HUES64 (cell line): ENCODE data around the gene KCNN2.

Source experiments
- H3K27ac ChIP-seq: 2 replicates; pipeline ENCODE4 v1.7.0; 2013; ENCODE audit warnings: low read depth, low read length, inconsistent platforms
- H3K27me3 ChIP-seq: 2 replicates; pipeline ENCODE4 v1.6.1; 2013; ENCODE audit warnings: mild to moderate bottlenecking, low read length; ENCODE audit not compliant: insufficient read depth
- H3K36me3 ChIP-seq: 2 replicates; pipeline ENCODE4 v1.6.1; 2013; ENCODE audit warnings: mild to moderate bottlenecking, low read length; ENCODE audit not compliant: insufficient read depth
- H3K4me1 ChIP-seq: 2 replicates; pipeline ENCODE4 v1.6.1; 2013; ENCODE audit warnings: mild to moderate bottlenecking, low read length, moderate library complexity; ENCODE audit not compliant: insufficient read depth
- H3K4me3 ChIP-seq: 2 replicates; pipeline ENCODE4 v1.5.1; 2013; ENCODE audit warnings: mild to moderate bottlenecking, low read length, moderate library complexity
- H3K9ac ChIP-seq: 2 replicates; pipeline ENCODE4 v1.6.1; 2013; ENCODE audit warnings: mild to moderate bottlenecking, low read depth, low read length
- H3K9me3 ChIP-seq: 2 replicates; pipeline ENCODE4 v1.6.1; 2013; ENCODE audit warnings: low read depth, low read length; ENCODE audit not compliant: insufficient read depth
- WGBS: fragments of 150-250, 120-280 bp; methylation state at CpG from one replicate; pipeline ENCODE4 v1.1.7; 2013; ENCODE audit warnings: missing lambda C conversion rate; 5-methylcytosine and 5-hydroxymethylcytosine counted together

The KCNN2 gene

GRCh38 chr5:114332493-114332892 lies 29.4 kb upstream of the KCNN2 start:
- Histone ChIP-seq H3K9ac (no peak overlapping the region), H3K4me1 (no peaks in the 10 kb centered on the region), H3K36me3 (no peaks in the 10 kb centered on the region), H3K27me3 (no peaks in the 10 kb centered on the region), H3K4me3 (no peak overlapping the region), H3K9me3 (no peaks in the 10 kb centered on the region), H3K27ac (no peak overlapping the region)

- WGBS, result 96% methylated on average over 5 of the region's 5 CpGs
- Histone ChIP-seq H3K27me3 (no peaks in the 10 kb centered on the region), H3K4me1 (no peaks in the 10 kb centered on the region), H3K4me3 (no peak overlapping the region), H3K36me3 (no peaks in the 10 kb centered on the region), H3K27ac (no peak overlapping the region), H3K9ac (no peak overlapping the region), H3K9me3 (no peaks in the 10 kb centered on the region)
Observed at GRCh38 chr5:114332925-114333324, 28.9 kb upstream of the KCNN2 start.

- H3K9me3 ChIP-seq, result no peaks in the 10 kb centered on the region; the same call in 1 of the 2 replicates
- H3K9ac ChIP-seq, result no peak overlapping the region
- H3K27ac ChIP-seq, result no peak overlapping the region
- WGBS, result 88% methylated on average over 1 of the region's 1 CpG
- H3K27me3 ChIP-seq, result no peaks in the 10 kb centered on the region
- no peak overlapping the region for H3K4me3 ChIP-seq
- H3K36me3 ChIP-seq, result no peaks in the 10 kb centered on the region
- H3K4me1 ChIP-seq, result no peaks in the 10 kb centered on the region
Observed at GRCh38 chr5:114335391-114335790, 26.5 kb upstream of the KCNN2 start.

- H3K4me3 ChIP-seq, result no peak overlapping the region
- no peak overlapping the region for H3K27ac ChIP-seq
- H3K27me3 ChIP-seq, result no peaks in the 10 kb centered on the region
- H3K36me3 ChIP-seq, result no peaks in the 10 kb centered on the region
- WGBS, result 91% methylated on average over 3 of the region's 3 CpGs
- H3K9ac ChIP-seq, result no peak overlapping the region
- H3K4me1 ChIP-seq, result no peaks in the 10 kb centered on the region
- H3K9me3 ChIP-seq, result peaks cover 3% of the 10 kb centered on the region; the same call in 1 of the 2 replicates
Observed at GRCh38 chr5:114339108-114339507, 22.8 kb upstream of the KCNN2 start.

DNA sequence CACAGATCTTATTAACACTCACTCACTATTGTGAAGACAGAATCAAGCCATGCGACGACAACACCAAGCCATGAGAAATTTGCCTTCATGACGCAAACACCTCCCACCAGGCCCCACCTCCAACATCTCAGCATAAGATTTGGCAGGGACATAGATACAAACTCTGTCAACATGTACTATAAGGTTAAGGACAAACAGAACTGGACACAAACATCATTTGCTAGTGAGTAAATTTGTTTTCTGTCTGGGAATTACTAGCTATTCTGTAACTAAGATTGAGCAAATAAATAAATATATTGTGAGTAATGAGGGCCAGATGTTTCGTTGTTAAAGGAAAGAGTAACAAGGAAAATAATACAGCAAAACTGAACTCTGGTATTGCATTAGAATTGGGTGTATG lies 15.7 kb upstream of the KCNN2 start:
- no peaks in the 10 kb centered on the region for H3K27me3 ChIP-seq
- WGBS, result 86% methylated on average over 4 of the region's 4 CpGs
- no peak overlapping the region for H3K4me3 ChIP-seq
- H3K36me3 ChIP-seq, result no peaks in the 10 kb centered on the region
- H3K27ac ChIP-seq, result no peak overlapping the region
- no peak overlapping the region for H3K9ac ChIP-seq
- H3K9me3 ChIP-seq, result peaks cover 3% of the 10 kb centered on the region; the same call in 1 of the 2 replicates
- no peaks in the 10 kb centered on the region for H3K4me1 ChIP-seq

GRCh38 chr5:114355086-114355830 lies 6.6 kb upstream of the KCNN2 start:
- no peaks in the 10 kb centered on the region for H3K36me3 ChIP-seq
- H3K4me1 ChIP-seq, result peaks cover 37% of the 10 kb centered on the region
- H3K9me3 ChIP-seq, result no peaks in the 10 kb centered on the region
- peak overlapping the region; percentile 37; the same call in 1 of the 2 replicates for H3K27ac ChIP-seq
- no peak overlapping the region for H3K9ac ChIP-seq
- no peaks in the 10 kb centered on the region; the same call in 1 of the 2 replicates for H3K27me3 ChIP-seq
- 85% methylated on average over 5 of the region's 5 CpGs for WGBS
- H3K4me3 ChIP-seq, result no peak overlapping the region

GRCh38 chr5:114358329-114358728 lies 3.5 kb upstream of the KCNN2 start:
- no peaks in the 10 kb centered on the region for H3K9me3 ChIP-seq
- no peak overlapping the region for H3K27ac ChIP-seq
- H3K27me3 ChIP-seq, result peaks cover 5% of the 10 kb centered on the region
- H3K4me3 ChIP-seq, result no peak overlapping the region
- 82% methylated on average over 2 of the region's 2 CpGs for WGBS
- peaks cover 37% of the 10 kb centered on the region for H3K4me1 ChIP-seq
- H3K9ac ChIP-seq, result no peak overlapping the region
- H3K36me3 ChIP-seq, result no peaks in the 10 kb centered on the region

DNA sequence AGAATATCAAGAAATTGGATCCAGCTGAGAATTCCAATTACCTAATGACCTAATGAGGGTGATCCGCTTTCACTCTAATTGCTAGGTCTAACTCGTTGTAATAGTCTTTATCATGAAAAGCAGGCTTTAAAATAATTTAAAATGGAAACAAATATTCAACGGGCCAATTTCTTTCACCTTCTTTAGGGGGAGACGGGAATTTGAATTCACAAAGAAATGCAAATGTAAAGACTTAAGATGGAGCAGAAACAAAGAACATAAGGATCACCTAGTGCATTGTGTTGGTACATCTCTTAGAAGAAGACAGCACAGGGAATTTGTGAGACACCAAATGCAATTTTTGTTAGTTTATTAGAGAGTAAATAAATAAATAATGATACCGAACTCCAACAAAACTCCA lies 1.5 kb upstream of the KCNN2 start:
- WGBS, result 3% methylated on average over 4 of the region's 5 CpGs
- H3K27me3 ChIP-seq, result peaks cover 15% of the 10 kb centered on the region
- H3K36me3 ChIP-seq, result peaks cover 4% of the 10 kb centered on the region; the same call in 1 of the 2 replicates
- peak overlapping the region; percentile 86 for H3K9ac ChIP-seq
- peaks cover 43% of the 10 kb centered on the region for H3K4me1 ChIP-seq
- H3K27ac ChIP-seq, result peak overlapping the region; percentile 98
- H3K9me3 ChIP-seq, result no peaks in the 10 kb centered on the region
- peak overlapping the region; percentile 93 for H3K4me3 ChIP-seq

GRCh38 chr5:114360816-114361723 lies 800 bp upstream of the KCNN2 start:
- peak overlapping the region; percentile 89 for H3K9ac ChIP-seq
- WGBS, result under 1% methylated on average over 78 of the region's 78 CpGs
- peak overlapping the region; percentile 93 for H3K4me3 ChIP-seq
- peaks cover 15% of the 10 kb centered on the region for H3K27me3 ChIP-seq
- H3K4me1 ChIP-seq, result peaks cover 41% of the 10 kb centered on the region
- no peaks in the 10 kb centered on the region for H3K9me3 ChIP-seq
- peaks cover 10% of the 10 kb centered on the region for H3K36me3 ChIP-seq
- peak overlapping the region; percentile 98 for H3K27ac ChIP-seq

DNA sequence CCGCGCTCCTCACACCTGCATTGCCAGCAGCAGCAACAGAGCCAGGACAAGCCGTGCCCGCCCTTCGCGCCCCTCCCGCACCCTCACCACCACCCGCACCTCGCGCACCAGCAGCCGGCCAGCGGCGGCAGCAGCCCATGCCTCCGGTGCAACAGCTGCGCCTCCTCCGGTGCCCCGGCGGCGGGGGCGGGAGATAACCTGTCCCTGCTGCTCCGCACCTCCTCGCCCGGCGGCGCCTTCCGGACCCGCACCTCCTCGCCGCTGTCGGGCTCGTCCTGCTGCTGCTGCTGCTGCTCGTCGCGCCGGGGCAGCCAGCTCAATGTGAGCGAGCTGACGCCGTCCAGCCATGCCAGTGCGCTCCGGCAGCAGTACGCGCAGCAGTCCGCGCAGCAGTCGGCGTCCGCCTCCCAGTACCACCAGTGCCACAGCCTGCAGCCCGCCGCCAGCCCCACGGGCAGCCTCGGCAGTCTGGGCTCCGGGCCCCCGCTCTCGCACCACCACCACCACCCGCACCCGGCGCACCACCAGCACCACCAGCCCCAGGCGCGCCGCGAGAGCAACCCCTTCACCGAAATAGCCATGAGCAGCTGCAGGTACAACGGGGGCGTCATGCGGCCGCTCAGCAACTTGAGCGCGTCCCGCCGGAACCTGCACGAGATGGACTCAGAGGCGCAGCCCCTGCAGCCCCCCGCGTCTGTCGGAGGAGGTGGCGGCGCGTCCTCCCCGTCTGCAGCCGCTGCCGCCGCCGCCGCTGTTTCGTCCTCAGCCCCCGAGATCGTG lies 517 bp downstream of the KCNN2 start:
- Histone ChIP-seq H3K4me1 (peaks cover 35% of the 10 kb centered on the region), H3K27me3 (peaks cover 15% of the 10 kb centered on the region), H3K9me3 (no peaks in the 10 kb centered on the region), H3K27ac (peak overlapping the region; percentile 73; the same call in 1 of the 2 replicates), H3K9ac (peak overlapping the region; percentile 44), H3K36me3 (peaks cover 18% of the 10 kb centered on the region), H3K4me3 (peak overlapping the region; percentile 93)
- under 1% methylated on average over 87 of the region's 87 CpGs for WGBS
